ENCODE measurements around the gene FOXP3. TPM values are rescaled to one million over a fixed set of nuclear protein-coding genes. Genes with fewer than 3 reads are reported as not detected.

The FOXP3 gene
- total and polyA plus RNA-seq, 2 of the 8 experiments (the other 6 are each of a cell fraction or from before 2014, with no cell fraction given): 0.37 to 0.54 TPM

GRCh38 chrX:49287665-49288064, 23.2 kb upstream of the FOXP3 start (continued):
- no peak for TF ChIP-seq RNF2 (IDR thresholded peaks at IDR 0.05; ENCODE audit: borderline replicate concordance, low read depth, low read length, missing control alignments, poor library complexity, severe bottlenecking)
- TF ChIP-seq SP4 (IDR thresholded peaks at IDR 0.05; ENCODE audit: low read length): no peak
- no peak for TF ChIP-seq SIX5 (IDR thresholded peaks at IDR 0.05; ENCODE audit: low read depth, low read length)
- TF ChIP-seq ZNF274 (IDR thresholded peaks at IDR 0.05; ENCODE audit: borderline replicate concordance, extremely low read depth, low read length): no peak
- TF ChIP-seq YY1 (IDR thresholded peaks at IDR 0.05; ENCODE audit: low read depth, low read length): no peak
- TF ChIP-seq CTCF (IDR thresholded peaks at IDR 0.05; ENCODE audit: control extremely low read depth in 1 of 3, insufficient read depth in 1 of 3, low read depth in 1 of 3, low read length in 3 of 3): no peak
- no peak for TF ChIP-seq TEAD4 (IDR thresholded peaks at IDR 0.05; ENCODE audit: low read depth, low read length)
- no peak for TF ChIP-seq TAF7 (optimal IDR thresholded peaks at IDR 0.05; ENCODE audit: borderline replicate concordance, low read depth, low read length)

Data from H1 (cell line).